ENCODE results near the gene DCHS1. TPM values are rescaled to one million over a fixed set of nuclear protein-coding genes. Genes with fewer than 3 reads are reported as not detected.

DCHS1 gene
- total and polyA plus RNA-seq, 2 experiments from 2014 or later = 8.0 to 15.2 TPM

DNA sequence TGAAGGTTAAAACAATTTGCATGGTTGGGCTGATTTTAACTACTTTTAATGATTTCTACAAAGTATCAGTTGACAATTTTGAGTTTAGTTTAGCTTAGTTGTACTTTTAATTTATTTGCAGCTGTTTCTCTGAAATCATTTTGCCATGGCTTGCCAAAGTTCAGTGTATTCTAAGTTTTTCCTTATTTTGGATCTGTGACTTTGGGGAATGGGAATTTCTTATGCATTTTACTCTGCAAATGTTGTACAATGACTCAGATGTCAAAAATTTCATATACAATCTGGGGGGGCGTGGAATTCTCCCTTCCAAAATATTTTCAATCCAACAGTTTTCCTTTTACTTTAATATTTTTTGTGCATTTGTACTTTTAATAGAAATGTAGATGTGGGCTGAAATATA is 8.9 kb upstream of the DCHS1 start:
- DNase-seq (ENCODE audit: low spot score) = no peak
- H4K20me1 ChIP-seq (ENCODE audit: insufficient read depth, poor library complexity, severe bottlenecking) = no peaks in the 10 kb centered on the region
- no peaks in the 10 kb centered on the region for H3K79me2 ChIP-seq
- H3K27me3 ChIP-seq = peaks cover 2% of the 10 kb centered on the region
- H3K9me2 ChIP-seq (replicated peaks; ENCODE audit: insufficient read depth) = no peaks in the 10 kb centered on the region
- no peak overlapping the region for H3K27ac ChIP-seq
- no peaks in the 10 kb centered on the region for H3K9me3 ChIP-seq (ENCODE audit: low read depth)
- TF ChIP-seq CTCF (IDR thresholded peaks at IDR 0.05; ENCODE audit: poor library complexity) = no peak
- TF ChIP-seq EZH2phosphoT487 (IDR thresholded peaks at IDR 0.05; ENCODE audit: low read depth, severe bottlenecking, unreplicated experiment) = no peak
- no peak for TF ChIP-seq EZH2 (IDR thresholded peaks at IDR 0.05; ENCODE audit: borderline replicate concordance)
- WGBS (ENCODE audit: low lambda C conversion rate, missing lambda C conversion rate) = 0% methylated on average over 1 of the region's 1 CpG
- H3K4me3 ChIP-seq = no peak overlapping the region
- H3K4me1 ChIP-seq (ENCODE audit: insufficient read depth) = no peaks in the 10 kb centered on the region
- no peak overlapping the region for H3K4me2 ChIP-seq
- H2AFZ ChIP-seq = no peak overlapping the region
- H3K36me3 ChIP-seq (replicated peaks; ENCODE audit: insufficient read depth, low read depth) = no peaks in the 10 kb centered on the region

DNA sequence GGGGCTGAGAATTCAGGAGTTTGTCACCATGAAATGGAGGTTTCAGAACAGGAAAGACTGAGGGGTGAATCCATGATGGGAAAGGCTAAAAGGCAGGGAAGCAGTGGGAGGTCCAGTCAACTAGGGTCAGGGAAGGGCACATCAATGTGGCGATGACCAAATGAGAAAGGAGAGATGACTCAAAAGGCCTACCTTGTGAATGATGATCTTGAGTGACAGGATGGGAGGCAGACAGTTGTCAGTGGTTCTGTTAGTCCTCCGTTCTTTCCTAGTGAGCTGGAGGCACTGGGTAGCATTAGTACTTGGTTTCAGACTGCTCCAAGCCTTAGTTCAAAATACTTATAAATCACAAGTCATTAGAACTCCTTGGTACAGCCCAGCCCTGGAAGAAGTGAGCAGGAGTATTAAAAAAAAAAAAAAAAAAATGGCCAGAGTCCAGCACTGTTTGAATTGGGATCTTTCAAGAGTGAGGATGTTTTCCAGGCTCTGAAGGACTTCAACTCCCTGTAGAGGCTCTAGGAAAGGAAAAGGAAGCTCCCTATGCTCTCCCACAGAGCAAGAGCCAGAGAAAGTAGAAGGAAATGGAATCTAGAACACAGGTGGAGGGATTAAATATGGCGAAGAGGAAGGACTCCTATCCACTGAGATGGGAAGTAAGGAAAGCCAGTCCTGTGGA is 8.3 kb upstream of the DCHS1 start:
- 60% methylated on average over 3 of the region's 3 CpGs for WGBS (ENCODE audit: low lambda C conversion rate, missing lambda C conversion rate)
- Histone ChIP-seq H3K79me2 (no peaks in the 10 kb centered on the region), H3K4me2 (no peak overlapping the region), H4K20me1 (ENCODE audit: insufficient read depth, poor library complexity, severe bottlenecking) (no peaks in the 10 kb centered on the region), H3K4me1 (ENCODE audit: insufficient read depth) (no peaks in the 10 kb centered on the region), H3K27ac (no peak overlapping the region), H3K9me2 (replicated peaks; ENCODE audit: insufficient read depth) (no peaks in the 10 kb centered on the region), H3K36me3 (replicated peaks; ENCODE audit: insufficient read depth, low read depth) (no peaks in the 10 kb centered on the region), H2AFZ (no peak overlapping the region), H3K4me3 (no peak overlapping the region), H3K9me3 (ENCODE audit: low read depth) (no peaks in the 10 kb centered on the region), H3K27me3 (peaks cover 4% of the 10 kb centered on the region)
- DNase-seq (ENCODE audit: low spot score) = no peak
- TF ChIP-seq CTCF (IDR thresholded peaks at IDR 0.05; ENCODE audit: poor library complexity) = no peak
- no peak for TF ChIP-seq EZH2 (IDR thresholded peaks at IDR 0.05; ENCODE audit: borderline replicate concordance)
- no peak for TF ChIP-seq EZH2phosphoT487 (IDR thresholded peaks at IDR 0.05; ENCODE audit: low read depth, severe bottlenecking, unreplicated experiment)

- H3K36me3 ChIP-seq (replicated peaks; ENCODE audit: insufficient read depth, low read depth) = no peaks in the 10 kb centered on the region
- H3K4me2 ChIP-seq = no peak overlapping the region
- H3K79me2 ChIP-seq = peaks cover 14% of the 10 kb centered on the region
- H3K4me1 ChIP-seq (ENCODE audit: insufficient read depth) = peaks cover 5% of the 10 kb centered on the region
- no peak overlapping the region for H3K27ac ChIP-seq
- no peaks in the 10 kb centered on the region for H3K9me3 ChIP-seq (ENCODE audit: low read depth)
- no peaks in the 10 kb centered on the region for H4K20me1 ChIP-seq (ENCODE audit: insufficient read depth, poor library complexity, severe bottlenecking)
- TF ChIP-seq EZH2phosphoT487 (IDR thresholded peaks at IDR 0.05; ENCODE audit: low read depth, severe bottlenecking, unreplicated experiment) (no peak), CTCF (IDR thresholded peaks at IDR 0.05; ENCODE audit: poor library complexity) (no peak), EZH2 (IDR thresholded peaks at IDR 0.05; ENCODE audit: borderline replicate concordance) (no peak)
- peaks cover 23% of the 10 kb centered on the region for H3K27me3 ChIP-seq
- H3K4me3 ChIP-seq = no peak overlapping the region
- no peak overlapping the region for H2AFZ ChIP-seq
- WGBS (ENCODE audit: low lambda C conversion rate, missing lambda C conversion rate) = 88% methylated on average over 3 of the region's 3 CpGs
- DNase-seq (ENCODE audit: low spot score) = no peak
- no peaks in the 10 kb centered on the region for H3K9me2 ChIP-seq (replicated peaks; ENCODE audit: insufficient read depth)
Measured at GRCh38 chr11:6660712-6661111, 5.1 kb upstream of the DCHS1 start.

All from hepatocyte (in vitro differentiated cells).